Measurements from ENCODE around the gene NFE2L1. TPM values are rescaled to one million over a fixed set of nuclear protein-coding genes. Genes with fewer than 3 reads are reported as not detected.

The NFE2L1 gene
- total RNA-seq, 1 donor = 165 TPM

DNA sequence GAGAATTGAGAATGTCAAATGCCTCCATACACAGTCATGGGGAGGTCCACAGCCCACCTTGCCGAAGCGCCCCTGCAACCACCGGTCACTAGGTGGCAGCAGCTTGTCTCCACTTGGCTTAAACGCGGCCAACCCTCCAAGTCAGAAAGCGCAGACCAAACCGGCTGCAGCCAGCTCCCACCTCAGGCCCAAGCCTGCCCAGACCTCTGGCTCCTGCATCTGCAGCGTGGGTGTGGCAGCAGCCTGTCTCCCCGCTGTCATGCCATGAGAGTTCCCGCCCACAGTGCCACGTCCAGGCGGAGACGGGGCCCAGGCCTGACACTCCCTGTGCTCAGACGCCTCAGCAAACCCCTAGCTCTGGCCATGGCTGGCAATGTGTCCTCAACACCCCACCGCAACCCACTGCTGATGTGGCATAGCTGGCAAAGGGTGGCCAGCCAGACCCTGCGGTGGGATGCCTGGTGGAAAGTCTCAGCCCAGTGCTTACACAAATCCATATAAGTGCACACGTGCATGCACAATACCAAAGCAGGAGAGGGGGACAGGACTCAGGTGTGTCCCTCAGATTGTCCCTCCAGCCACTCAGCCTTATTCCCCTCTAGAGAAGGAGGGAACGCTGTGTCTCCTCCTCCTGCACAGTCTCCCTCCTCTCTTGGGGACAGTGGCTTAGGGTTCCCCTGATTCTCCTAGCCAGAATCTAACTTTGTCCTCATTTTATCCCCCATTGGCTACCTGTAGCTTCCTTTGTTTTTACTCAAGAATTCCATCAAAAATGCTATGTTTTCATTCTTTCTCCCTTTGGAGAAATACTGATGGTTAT is 21.4 kb upstream of the NFE2L1 start:
- H3K36me3 ChIP-seq (ENCODE audit: insufficient read depth, low read length) = no peaks in the 10 kb centered on the region
- no peaks in the 10 kb centered on the region for H3K9me3 ChIP-seq (ENCODE audit: low read depth, low read length)
- H2AFZ ChIP-seq (ENCODE audit: low read length) = peak overlapping the region; percentile 39
- H3K27ac ChIP-seq (ENCODE audit: low read depth, low read length) = peak overlapping the region; percentile 82
- H3K4me3 ChIP-seq (ENCODE audit: insufficient read depth, low read length) = no peak overlapping the region
- no peaks in the 10 kb centered on the region for H3K79me2 ChIP-seq (ENCODE audit: insufficient read depth, low read length)
- H3K4me2 ChIP-seq (ENCODE audit: insufficient read depth, low read length) = peak overlapping the region; percentile 98
- H3K27me3 ChIP-seq (ENCODE audit: insufficient read depth, low read length) = no peaks in the 10 kb centered on the region
- no peaks in the 10 kb centered on the region for H4K20me1 ChIP-seq (ENCODE audit: insufficient read depth, low read length)
- DNase-seq (ENCODE audit: insufficient read length, low spot score, missing footprints) = peak; percentile 98
- H3K4me1 ChIP-seq (ENCODE audit: insufficient read depth, low read length) = peaks cover 42% of the 10 kb centered on the region
- TF ChIP-seq, protein P1, sequence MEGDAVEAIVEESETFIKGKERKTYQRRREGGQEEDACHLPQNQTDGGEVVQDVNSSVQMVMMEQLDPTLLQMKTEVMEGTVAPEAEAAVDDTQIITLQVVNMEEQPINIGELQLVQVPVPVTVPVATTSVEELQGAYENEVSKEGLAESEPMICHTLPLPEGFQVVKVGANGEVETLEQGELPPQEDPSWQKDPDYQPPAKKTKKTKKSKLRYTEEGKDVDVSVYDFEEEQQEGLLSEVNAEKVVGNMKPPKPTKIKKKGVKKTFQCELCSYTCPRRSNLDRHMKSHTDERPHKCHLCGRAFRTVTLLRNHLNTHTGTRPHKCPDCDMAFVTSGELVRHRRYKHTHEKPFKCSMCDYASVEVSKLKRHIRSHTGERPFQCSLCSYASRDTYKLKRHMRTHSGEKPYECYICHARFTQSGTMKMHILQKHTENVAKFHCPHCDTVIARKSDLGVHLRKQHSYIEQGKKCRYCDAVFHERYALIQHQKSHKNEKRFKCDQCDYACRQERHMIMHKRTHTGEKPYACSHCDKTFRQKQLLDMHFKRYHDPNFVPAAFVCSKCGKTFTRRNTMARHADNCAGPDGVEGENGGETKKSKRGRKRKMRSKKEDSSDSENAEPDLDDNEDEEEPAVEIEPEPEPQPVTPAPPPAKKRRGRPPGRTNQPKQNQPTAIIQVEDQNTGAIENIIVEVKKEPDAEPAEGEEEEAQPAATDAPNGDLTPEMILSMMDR (IDR thresholded peaks at IDR 0.05; ENCODE audit: extremely low read depth, low read depth, low read length) = peak; percentile 93

DNA sequence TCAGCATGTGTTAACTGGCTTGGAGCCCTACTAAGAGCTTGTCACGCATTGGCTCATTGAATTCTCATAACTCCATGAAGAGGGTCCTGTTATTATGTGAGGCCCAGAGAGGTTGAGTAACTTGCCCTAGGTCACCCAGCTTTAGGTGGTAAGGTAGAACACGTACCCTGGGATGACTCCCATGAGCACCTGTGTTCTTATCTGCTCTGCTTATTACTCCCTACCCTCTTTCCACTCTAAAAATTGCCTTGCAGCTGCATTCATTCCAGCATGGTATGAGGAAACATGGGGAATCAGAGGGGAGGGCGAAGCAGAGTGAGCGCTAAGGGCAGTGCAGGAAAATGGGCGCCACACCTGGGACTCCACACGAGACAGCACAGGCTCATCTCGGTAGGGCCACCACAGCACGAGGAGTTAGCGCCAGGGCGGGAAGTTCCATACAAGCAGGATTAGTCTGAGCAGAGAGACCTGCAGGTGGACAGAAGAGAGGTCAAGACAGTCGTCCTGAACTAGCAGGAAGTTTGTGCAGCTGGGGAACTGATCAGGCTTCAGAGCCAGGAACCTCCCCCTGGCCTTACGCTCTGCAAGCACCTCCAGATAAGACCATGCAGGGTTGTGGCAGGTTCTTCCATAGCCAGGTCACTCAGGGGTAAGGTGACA is 20.7 kb upstream of the NFE2L1 start:
- H3K4me2 ChIP-seq (ENCODE audit: insufficient read depth, low read length) = no peak overlapping the region
- no peak overlapping the region for H3K4me3 ChIP-seq (ENCODE audit: insufficient read depth, low read length)
- H3K9me3 ChIP-seq (ENCODE audit: low read depth, low read length) = no peaks in the 10 kb centered on the region
- H3K27me3 ChIP-seq (ENCODE audit: insufficient read depth, low read length) = no peaks in the 10 kb centered on the region
- H3K4me1 ChIP-seq (ENCODE audit: insufficient read depth, low read length) = peaks cover 42% of the 10 kb centered on the region
- no peak overlapping the region for H2AFZ ChIP-seq (ENCODE audit: low read length)
- no peak for DNase-seq (ENCODE audit: insufficient read length, low spot score, missing footprints)
- no peaks in the 10 kb centered on the region for H3K79me2 ChIP-seq (ENCODE audit: insufficient read depth, low read length)
- TF ChIP-seq, protein P1 (IDR thresholded peaks at IDR 0.05; ENCODE audit: extremely low read depth, low read depth, low read length) = no peak
- no peaks in the 10 kb centered on the region for H4K20me1 ChIP-seq (ENCODE audit: insufficient read depth, low read length)
- H3K27ac ChIP-seq (ENCODE audit: low read depth, low read length) = peak overlapping the region; percentile 82
- H3K36me3 ChIP-seq (ENCODE audit: insufficient read depth, low read length) = peaks cover 6% of the 10 kb centered on the region

DNA sequence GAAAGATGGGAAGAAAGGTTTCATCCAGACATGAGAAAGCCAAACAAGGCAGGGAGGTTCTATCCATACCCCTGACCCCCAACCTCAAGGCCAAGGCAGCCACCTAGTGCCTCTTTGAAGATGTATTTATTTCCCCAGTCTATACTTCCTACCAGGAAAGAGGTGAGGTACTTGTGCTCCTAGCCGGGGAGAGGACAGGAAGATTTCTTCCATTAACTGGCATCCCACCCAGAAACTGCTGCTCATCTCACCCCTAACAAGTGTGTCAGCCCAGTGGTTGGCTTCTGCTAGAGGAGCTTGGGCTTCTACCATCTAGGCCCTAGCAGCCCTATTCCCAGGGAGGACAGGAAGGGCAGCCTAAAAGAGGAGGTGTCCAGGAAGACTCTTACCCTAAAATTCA is 19.4 kb upstream of the NFE2L1 start:
- no peaks in the 10 kb centered on the region for H3K79me2 ChIP-seq (ENCODE audit: insufficient read depth, low read length)
- no peaks in the 10 kb centered on the region for H3K9me3 ChIP-seq (ENCODE audit: low read depth, low read length)
- H2AFZ ChIP-seq (ENCODE audit: low read length) = no peak overlapping the region
- no peak overlapping the region for H3K4me3 ChIP-seq (ENCODE audit: insufficient read depth, low read length)
- no peaks in the 10 kb centered on the region for H4K20me1 ChIP-seq (ENCODE audit: insufficient read depth, low read length)
- peaks cover 9% of the 10 kb centered on the region for H3K36me3 ChIP-seq (ENCODE audit: insufficient read depth, low read length)
- H3K27me3 ChIP-seq (ENCODE audit: insufficient read depth, low read length) = no peaks in the 10 kb centered on the region
- no peak overlapping the region for H3K4me2 ChIP-seq (ENCODE audit: insufficient read depth, low read length)
- no peak for DNase-seq (ENCODE audit: insufficient read length, low spot score, missing footprints)
- TF ChIP-seq, protein P1 (IDR thresholded peaks at IDR 0.05; ENCODE audit: extremely low read depth, low read depth, low read length) = no peak
- no peak overlapping the region for H3K27ac ChIP-seq (ENCODE audit: low read depth, low read length)
- peaks cover 39% of the 10 kb centered on the region for H3K4me1 ChIP-seq (ENCODE audit: insufficient read depth, low read length)

DNA sequence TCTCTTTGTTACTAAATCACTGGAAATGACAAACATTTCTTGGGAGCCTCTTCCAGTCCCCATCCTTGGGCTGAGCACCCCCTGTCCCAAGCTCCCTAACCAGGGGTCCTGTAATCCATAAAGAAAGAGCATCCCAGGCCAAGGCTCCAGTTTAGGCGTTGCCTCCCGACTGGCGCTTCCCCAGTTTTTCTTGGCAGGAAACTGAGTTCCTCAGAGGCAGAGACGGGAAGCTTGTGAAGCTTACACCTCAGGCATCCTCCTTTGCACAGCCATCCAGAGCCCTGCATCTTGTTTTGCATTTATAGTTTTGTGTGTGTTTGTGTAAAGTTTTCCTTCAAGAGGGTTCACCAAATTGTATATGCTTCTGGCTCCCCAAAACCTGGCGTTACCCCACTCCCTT is 17.6 kb upstream of the NFE2L1 start:
- Histone ChIP-seq H3K79me2 (ENCODE audit: insufficient read depth, low read length) (no peaks in the 10 kb centered on the region), H3K27ac (ENCODE audit: low read depth, low read length) (peak overlapping the region; percentile 39), H2AFZ (ENCODE audit: low read length) (no peak overlapping the region), H3K4me3 (ENCODE audit: insufficient read depth, low read length) (no peak overlapping the region), H3K4me2 (ENCODE audit: insufficient read depth, low read length) (no peak overlapping the region), H3K36me3 (ENCODE audit: insufficient read depth, low read length) (peaks cover 13% of the 10 kb centered on the region), H3K9me3 (ENCODE audit: low read depth, low read length) (no peaks in the 10 kb centered on the region), H3K4me1 (ENCODE audit: insufficient read depth, low read length) (peaks cover 23% of the 10 kb centered on the region), H3K27me3 (ENCODE audit: insufficient read depth, low read length) (no peaks in the 10 kb centered on the region), H4K20me1 (ENCODE audit: insufficient read depth, low read length) (no peaks in the 10 kb centered on the region)
- TF ChIP-seq, protein P1 (IDR thresholded peaks at IDR 0.05; ENCODE audit: extremely low read depth, low read depth, low read length) = no peak
- DNase-seq (ENCODE audit: insufficient read length, low spot score, missing footprints) = peak; percentile 87
